ENCODE measurements around the gene SNN. TPM values are rescaled to one million over a fixed set of nuclear protein-coding genes. Genes with fewer than 3 reads are reported as not detected.

The SNN gene
- total and polyA plus RNA-seq, 9 of the 15 experiments (the other 6 are each of a cell fraction or from before 2014, with no cell fraction given) = 0.07 to 2.9 (median 1.9) TPM

DNA sequence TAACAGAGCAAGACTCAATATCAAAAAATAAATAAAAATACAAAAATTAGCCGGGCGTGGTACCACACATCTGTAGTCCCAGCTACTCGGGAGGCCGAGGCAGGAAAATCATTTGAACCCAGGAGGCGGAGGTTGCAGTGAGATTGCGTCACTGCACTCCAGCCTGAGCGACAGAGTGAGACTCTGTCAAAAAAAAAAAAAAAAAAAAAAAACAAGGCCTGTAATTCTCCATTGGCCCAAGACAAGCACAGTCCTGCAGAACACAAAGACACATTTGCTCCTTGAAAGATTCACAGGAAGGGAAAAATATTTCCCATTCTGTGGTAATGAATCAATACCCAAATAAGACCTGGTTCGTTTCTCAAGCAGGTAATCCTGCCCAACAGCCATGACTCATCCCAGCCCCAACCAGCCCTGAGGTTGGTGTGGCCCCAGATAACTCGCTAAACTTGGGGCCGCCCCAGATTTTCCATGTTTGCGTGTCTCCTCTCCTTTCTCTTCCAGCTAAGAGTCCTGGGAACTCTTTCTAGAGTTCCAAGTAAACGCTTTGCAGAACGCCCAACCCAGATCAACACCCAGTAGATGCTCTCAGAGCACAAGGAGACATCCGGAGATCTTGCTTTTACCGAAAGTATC is 40.3 kb upstream of the SNN start (continued):
- TF ChIP-seq FIP1L1 (IDR thresholded peaks at IDR 0.05; ENCODE audit: low read depth, low read length, poor library complexity, severe bottlenecking) = no peak
- TF ChIP-seq JUNB (CRISPR knock-in tag; conservative IDR thresholded peaks at IDR 0.05) = peak; percentile 59
- TF ChIP-seq MCM2 (IDR thresholded peaks at IDR 0.05; ENCODE audit: low read depth) = no peak
- no peak for TF ChIP-seq ZBTB2 (IDR thresholded peaks at IDR 0.05)
- TF ChIP-seq HDGF (IDR thresholded peaks at IDR 0.05) = no peak
- TF ChIP-seq PHF8 (IDR thresholded peaks at IDR 0.05; ENCODE audit: borderline replicate concordance, low read length) = no peak
- peak; percentile 88 for TF ChIP-seq ZNF384 (IDR thresholded peaks at IDR 0.05; ENCODE audit: low read depth, low read length)
- no peak for TF ChIP-seq POLR2G (IDR thresholded peaks at IDR 0.05; ENCODE audit: low read depth, low read length)
- TF ChIP-seq SMAD4 (CRISPR knock-in tag; conservative IDR thresholded peaks at IDR 0.05) = peak; percentile 57
- 0 out of 4 replicates have a peak, but pooled peaks of 1 of the 2 experiments have one; percentile 32 for TF ChIP-seq ARNT (IDR thresholded peaks at IDR 0.05)
- TF ChIP-seq TSC22D4 (tag; IDR thresholded peaks at IDR 0.05) = no peak
- TF ChIP-seq DPF2 (IDR thresholded peaks at IDR 0.05) = peak; percentile 94
- no peak for TF ChIP-seq ILK (tag; IDR thresholded peaks at IDR 0.05; ENCODE audit: borderline replicate concordance, low read depth)
- no peak for TF ChIP-seq NR1H2 (CRISPR knock-in tag; IDR thresholded peaks at IDR 0.05)
- no peak for TF ChIP-seq ZNF347 (CRISPR knock-in tag; IDR thresholded peaks at IDR 0.05; ENCODE audit: low read depth)
- no peak for TF ChIP-seq E2F5 (CRISPR knock-in tag; IDR thresholded peaks at IDR 0.05)
- TF ChIP-seq ATF6 (CRISPR knock-in tag; IDR thresholded peaks at IDR 0.05) = no peak
- no peak for TF ChIP-seq ZNF57 (CRISPR knock-in tag; IDR thresholded peaks at IDR 0.05)
- TF ChIP-seq CBFA2T2 (conservative IDR thresholded peaks at IDR 0.05) = no peak
- no peak for TF ChIP-seq SP1 (CRISPR knock-in tag; IDR thresholded peaks at IDR 0.05)
- TF ChIP-seq NFE2L1 (tag; IDR thresholded peaks at IDR 0.05; ENCODE audit: borderline replicate concordance, low read depth) = no peak
- peak; percentile 72 for TF ChIP-seq EP400 (IDR thresholded peaks at IDR 0.05)
- TF ChIP-seq ETV1 (tag; conservative IDR thresholded peaks at IDR 0.05; ENCODE audit: low read depth) = 0 out of 2 replicates have a peak, but pooled peaks have one; percentile 12
- no peak for TF ChIP-seq ZFP36 (IDR thresholded peaks at IDR 0.05; ENCODE audit: low read depth, low read length, partially characterized antibody)
- TF ChIP-seq TCF3 (CRISPR knock-in tag; IDR thresholded peaks at IDR 0.05) = peak; percentile 71
- TF ChIP-seq GTF2B (IDR thresholded peaks at IDR 0.05; ENCODE audit: extremely low read depth, insufficient read length) = no peak

All from K562 (cell line).